HG03108 (cell line): ENCODE data around the gene ADAMTS13.

Source experiments
- ATAC-seq: cut with Tn5 transposase; IDR thresholded peaks from one replicate; pipeline ENCODE4 v1.9.1; 2021; ENCODE audit warnings: moderate library complexity; ENCODE audit not compliant: unreplicated experiment

Gene ADAMTS13

DNA sequence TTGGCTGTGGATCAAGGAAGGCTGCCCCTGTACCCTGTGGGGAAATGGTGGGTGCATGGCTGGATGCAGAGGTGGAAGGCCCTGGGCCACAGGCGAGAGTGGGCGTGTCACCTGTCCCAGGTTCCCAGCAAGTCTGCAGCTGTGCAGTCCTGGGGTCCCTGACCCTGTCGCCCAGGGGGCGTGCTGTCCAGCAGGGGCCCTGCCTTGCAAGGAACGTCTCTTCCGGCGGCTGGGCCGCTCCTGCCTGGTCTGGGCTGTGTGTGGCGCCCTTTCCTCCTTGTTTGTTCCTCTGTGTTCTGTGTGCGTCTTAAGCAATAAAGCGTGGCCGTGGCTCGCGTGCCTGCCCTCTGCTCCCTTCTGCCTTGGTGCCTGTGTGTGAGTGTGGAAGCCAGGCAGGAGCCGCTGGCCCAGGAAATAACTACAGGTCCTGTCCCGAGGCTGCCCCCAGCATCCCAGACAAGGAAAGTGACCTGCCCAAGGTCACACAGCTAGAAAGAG, 48.3 kb downstream of the ADAMTS13 start:
- no peak for ATAC-seq

DNA sequence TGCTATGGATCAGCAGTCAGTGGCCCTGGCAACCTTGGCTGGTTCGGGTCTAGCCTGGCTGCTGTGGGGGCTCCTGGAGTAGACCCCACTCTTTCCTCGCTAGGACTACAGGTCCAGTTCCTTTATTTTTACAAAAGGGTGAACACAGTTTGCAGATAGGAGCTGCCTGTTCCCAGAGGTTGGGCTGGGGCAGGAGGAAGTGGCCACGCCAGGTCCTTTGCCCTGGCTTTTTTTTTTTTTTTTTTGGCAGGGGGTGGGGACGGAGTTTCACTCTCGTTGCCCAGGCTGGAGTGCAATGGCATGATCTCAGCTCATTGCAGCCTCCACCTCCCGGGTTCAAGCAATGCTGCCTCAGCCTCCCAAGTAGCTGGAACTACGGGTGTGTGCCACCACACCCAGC, 48.8 kb downstream of the ADAMTS13 start:
- ATAC-seq, result no peak

DNA sequence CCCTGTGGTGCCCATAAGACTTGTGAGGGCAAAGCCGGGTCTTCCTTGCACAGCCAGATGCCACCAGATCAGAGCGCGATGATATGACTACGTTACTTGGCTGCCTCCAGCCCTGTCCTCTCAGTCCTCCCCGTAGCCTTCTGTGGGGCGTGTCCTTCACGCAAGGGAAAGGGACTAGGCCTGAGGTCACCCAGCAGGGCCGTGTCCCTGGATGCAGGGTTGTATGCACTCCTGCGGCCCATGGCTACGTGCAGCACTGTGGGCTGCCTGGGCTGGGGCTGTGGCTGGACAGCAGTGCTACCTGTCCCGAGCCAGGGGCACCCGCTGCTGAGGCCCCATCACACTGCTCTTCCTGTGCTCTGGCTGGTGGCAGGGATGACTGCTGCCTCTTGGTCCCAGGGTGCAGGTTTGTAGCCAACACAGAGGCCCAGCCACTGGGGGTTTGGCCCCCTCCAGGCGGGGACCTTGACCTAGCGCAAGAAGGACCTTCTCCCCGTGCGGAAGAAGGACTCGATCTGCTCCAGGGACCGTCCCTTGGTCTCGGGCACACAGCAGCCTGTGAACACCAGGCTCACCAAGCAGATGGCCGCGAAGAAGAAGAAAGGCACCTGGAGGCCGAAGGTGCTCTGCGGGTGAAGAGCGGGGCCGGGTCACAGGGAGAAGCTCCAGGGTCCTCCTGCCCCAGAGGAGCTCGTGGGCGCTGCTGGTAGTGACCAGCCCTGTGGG, 49.5 kb downstream of the ADAMTS13 start:
- no peak for ATAC-seq

DNA sequence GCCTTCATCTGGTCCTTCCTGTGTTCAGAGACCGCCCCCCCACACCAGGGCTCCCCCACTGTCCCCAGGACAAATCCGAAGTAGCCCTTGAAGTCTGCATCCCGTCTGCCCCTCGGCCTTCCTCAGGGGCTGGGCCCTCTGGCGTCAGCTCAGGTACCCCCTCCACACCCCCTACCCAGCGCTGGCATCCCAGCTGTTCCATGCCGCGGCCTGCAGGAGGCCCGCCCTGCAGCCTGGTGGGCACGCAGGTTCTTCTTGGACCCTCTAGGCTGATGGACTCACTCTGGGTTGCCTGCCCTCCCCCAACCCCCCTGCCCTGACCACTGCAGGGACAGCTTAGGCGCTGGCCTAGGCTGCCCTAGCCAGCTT, 50.1 kb downstream of the ADAMTS13 start:
- ATAC-seq, result no peak

DNA sequence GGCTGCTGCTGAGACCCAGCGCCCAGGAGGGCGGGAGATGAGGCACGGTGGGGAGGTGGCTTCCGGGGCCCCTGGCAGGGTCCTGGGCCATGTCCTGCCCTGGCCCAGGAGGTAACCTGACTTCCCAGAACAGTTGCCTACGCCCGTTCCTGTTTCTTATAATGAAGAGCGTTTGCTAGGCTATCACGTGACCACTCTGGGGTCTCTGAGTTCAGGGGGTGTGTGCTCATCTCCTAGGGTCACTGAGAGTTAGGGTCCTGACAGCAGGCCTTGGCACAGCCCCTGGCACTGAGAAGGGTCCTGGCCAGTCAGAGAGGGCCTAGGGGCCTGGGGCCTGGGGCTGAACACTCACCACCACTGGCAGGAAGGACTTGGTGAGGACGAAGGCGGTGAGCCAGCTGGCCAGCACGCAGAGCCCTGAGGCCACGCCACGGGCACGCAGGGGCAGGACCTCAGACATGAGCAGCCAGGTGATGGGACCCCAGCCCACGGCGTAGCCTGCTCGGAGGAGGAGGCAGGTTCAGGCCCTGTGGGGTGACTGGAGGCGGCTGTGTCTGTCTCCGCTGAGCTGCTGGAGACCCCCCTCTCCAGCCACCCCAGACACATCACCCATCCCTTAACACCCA, 50.7 kb downstream of the ADAMTS13 start:
- no peak for ATAC-seq

DNA sequence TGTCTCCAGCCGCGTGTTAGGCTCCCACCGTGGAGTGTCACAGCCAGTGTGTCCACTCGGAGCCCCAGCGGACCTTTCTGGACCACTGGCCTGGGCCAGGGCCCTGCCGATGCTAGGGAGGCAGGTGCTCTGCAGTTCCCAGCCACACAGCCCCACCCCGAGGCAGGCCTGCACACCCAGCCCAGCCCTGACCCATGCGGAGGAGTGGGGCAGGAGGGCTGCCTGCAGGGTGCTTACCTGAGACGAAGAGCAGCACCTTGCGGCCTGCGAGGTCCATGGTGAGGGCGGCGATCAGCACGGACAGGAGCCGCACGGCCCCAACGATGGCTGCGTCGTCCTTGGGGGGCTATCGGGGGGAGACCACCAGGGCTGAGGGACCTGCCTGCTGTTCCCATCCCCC, 51.6 kb downstream of the ADAMTS13 start:
- no peak for ATAC-seq

DNA sequence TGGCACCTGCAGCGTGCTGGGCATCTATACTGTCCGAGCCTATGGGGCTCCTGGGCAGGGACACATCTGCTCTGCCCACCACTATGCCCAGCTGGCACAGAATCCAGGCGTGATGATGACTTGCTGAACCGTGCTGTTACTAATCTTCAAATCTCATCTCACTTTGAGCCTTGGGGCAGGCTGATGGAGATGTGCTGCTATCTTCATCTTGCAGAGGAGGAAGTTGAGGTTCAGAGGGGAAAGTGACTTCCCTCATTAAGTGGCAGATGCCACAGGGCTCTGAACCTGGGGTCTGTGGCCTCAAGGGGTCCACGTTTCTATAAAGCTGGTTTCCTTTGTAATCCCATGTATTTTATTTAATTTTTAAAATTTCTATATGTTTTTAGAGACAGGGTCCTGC, 52.0 kb downstream of the ADAMTS13 start:
- ATAC-seq, result no peak

DNA sequence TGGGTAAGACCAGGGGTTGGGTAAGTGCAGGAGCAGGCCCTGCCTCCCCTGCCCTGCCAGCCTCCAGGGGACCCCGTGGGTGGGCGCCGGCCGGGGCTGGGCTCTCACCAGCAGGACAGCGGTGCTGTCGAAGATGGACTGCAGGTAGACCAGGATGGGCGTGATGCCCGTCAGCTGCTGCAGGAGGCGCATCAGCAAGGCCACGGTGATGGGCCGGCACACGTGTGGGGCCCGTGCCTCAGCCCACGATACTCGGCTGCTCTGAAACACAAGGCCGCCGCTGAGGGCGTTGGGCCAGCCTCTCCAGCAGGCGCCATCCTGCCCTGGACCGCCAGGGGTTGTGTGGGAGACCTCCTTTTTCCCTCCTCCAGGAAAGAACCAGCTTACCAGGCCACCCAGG, 52.7 kb downstream of the ADAMTS13 start:
- no peak for ATAC-seq

DNA sequence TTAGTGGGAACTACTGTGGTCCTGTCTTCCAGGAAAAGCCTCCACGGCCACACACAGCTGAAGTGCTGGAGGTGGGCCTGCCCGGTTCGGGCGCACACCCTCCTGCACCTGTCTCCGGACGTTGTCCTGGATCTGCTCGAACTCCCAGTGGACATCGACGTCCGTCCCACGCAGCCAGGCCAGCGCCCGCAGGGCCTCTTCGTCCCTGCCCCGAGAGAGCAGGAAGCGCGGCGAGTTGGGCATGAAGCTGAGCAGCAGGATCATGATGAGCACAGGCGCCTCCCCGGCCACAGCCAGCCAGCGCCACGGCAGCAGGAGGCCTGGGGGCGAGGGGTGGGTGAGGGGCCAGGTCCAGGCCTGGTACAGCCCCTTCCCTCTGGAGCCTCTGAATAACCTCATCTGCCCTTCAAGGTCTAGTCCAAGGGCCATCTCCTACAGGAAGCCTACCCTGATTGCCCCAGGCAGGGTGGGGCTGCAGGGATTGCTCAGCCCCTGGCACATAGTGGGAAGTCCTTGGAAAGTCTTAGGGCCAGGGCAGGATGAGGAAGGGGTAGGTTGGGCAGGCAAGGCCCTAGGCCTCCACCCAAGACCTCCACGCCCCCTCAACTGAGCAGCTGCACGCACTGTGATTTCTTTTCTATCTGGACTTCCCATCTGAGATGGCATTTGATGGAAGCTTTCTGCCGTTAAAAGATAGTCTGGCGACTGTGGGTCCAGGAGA, 53.3 kb downstream of the ADAMTS13 start:
- no peak for ATAC-seq

DNA sequence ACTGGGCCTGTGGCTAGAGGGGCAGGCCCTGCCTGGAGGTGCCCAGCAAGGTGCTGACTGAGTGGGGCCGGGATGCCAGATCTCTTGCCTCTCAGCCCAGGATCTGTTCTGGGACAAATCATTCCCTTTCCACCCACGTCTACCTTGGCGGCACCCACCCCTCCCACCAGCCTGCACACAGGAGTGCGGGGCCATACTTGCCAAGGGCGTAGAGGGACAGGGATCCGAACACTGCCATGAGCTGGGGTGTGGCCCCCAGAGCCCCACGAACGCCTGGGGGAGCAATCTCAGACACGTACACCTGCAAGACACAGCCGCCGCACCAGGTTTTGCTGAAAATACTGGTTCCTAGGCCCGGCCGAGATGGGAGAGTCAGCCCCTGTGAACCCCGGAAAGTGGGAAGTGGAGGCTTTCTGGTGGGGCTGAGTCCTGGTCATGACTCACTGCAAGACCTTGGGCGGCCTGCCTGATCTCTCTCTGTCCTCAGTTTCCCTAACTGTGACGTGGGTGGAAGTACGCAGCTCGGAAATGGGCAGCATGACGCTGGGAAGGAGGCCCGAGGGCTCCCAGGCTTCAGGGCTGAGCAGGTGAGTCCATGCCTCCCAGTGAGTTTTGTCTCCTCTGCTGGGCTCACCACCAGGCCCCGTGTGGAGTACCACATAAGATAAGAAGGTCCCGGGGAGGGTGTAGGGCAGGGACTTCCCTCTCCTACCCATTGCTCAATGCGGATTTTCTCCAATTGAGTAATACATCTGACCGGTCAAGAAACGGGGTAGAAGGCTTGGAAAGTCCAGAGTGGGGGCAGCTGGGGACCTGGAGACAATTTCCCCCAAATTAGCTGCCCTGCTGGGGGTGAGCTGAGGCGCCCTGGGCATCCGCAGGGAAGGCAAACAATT, 54.1 kb downstream of the ADAMTS13 start:
- ATAC-seq, result no peak

DNA sequence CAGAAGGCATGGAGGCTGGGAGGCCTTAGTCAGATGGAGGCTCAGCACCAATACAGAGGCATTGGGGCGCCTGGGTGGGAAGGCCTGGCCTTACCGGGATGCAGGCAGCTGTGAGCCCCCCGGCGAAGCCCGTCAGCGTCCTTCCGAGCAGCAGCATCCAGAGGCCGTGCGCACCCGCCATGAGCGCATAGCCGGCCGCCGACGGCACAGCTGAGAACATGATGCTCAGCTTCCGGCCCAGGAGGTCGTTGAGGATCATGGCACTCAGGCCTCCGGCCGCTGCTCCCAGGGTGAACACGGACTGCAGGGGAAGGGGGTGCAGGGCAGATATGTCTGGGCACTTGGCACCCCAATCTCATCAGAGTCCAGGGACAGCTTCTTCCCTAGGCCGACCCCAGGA, 54.8 kb downstream of the ADAMTS13 start:
- ATAC-seq, result no peak

DNA sequence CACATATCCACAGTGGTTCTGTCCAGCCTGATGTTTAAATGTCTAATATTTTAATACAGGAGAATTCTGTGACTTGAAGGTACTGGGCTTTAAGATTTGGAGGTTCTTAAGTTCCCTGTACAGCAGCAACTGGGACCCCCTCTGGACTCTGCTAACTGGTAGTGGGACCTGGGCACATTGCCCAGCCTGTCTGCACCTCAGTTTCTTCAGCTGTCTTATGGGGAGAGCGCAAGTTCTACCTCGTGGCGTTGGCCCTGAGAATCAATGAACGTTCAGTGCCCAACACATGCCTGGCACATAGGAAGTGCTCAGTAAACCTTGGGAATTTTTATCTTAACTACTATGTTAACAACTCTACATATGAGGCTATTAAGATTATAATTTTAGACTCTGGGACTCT, 55.3 kb downstream of the ADAMTS13 start:
- no peak for ATAC-seq

DNA sequence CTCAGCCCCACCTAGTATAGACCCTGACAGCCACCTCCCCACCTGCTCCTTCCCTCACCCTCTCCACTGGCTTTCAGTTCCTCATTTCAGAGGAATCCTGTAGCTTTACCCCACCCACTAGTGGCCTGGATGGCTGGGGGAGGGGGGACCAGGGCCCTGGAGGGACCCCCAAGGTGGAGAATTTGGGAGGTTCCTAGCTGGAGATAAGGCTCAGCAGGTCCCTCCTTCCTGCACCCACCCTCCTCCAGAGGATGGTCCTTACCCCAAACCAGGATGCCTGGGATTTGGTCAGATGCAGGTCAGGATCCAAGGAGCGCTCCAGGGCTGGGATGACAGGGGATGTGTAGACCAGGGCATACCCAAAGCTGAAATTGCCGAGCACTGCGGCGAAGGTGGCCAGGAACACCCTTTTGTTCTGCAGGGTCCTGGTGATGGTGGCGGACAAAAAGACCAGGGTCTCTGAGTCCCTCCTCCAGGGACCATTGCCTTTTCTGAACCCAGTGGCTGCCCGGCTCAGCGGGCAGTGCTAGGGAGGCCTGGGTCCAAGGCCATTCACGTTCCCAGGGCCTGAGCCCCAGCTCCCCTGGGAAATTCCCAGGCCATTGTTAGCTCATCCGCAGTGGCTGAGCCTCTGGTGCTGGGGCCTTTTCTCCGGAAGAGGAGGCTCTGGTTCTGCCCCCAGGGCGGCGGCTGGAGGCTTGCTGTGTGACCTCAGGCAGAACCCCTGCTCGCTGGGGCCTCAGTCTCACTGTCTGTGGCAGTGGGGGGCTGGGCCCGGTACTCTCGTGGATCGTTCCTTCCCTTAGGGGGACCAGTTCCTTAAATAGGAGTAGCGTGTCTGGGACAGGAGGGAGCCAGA, 56.1 kb downstream of the ADAMTS13 start:
- peak; percentile 29 for ATAC-seq

DNA sequence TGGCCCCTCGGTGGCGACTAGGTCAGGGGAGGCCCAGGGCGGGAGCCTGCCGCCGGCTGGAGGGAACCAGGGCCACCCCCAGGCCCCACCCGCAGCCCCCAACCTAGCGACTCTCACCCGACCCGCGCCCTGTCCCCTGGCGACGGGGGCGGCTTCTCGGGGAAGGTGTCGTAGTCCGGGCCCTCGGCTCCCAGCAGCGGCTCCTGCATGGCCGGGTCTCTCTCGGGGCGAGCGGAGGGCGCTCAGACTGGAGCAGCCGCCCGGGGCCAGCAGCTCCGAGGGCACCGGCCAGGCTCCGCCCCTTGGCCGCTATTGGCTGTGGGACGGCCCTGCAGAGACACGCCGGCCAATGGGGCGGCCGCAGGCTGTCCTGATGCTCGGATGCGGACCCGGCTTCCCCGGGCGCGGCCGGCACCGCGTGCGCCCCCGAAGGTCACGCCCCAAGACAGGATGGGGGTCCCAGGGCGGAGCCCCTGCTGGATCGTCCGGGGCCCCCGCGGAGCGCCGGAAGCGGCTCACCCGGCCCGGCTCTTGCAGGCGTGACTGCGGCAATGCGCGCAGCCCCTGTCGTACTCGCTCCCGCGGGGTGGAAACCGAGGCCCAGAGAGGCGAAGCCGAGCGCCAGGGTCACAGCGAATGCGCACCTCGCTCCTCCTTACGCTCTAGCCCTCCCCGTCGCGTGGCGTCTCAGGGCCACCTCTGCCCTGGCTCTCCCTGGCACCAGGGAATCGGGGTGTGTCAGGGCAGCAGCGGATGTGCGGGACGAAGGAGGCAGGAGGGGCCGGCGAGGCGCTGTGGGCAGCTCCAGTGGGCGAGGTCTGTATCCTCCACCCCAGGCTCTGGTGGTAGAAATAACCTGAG, 56.9 kb downstream of the ADAMTS13 start, which contains the start of gene SLC2A6:
Gene SLC2A6 (minus strand): TSS at position 249 of the 861 bp plus-strand sequence. CDS start 40 bp downstream, at position 209.
- ATAC-seq, result peak; percentile 89

DNA sequence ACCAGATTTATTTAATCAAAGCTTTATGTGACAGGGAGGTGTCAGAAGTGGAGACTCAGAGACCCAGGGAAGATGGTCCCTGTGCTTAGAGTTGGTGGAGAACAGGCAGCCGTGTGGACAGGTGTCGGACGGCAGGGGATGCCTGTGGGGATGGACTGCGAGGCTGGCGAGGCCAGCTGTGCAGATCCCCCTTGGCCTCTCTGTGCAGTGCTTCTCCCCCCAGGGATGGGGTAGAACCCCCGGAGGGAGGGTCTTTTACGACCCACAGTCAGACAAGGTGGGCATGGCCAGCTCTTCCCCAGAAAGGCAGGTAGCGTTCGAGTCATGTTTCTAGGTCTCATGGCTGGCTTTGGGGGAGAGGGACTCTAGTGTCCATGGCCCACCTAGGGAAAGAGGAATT, 61.4 kb downstream of the ADAMTS13 start:
- ATAC-seq, result no peak

DNA sequence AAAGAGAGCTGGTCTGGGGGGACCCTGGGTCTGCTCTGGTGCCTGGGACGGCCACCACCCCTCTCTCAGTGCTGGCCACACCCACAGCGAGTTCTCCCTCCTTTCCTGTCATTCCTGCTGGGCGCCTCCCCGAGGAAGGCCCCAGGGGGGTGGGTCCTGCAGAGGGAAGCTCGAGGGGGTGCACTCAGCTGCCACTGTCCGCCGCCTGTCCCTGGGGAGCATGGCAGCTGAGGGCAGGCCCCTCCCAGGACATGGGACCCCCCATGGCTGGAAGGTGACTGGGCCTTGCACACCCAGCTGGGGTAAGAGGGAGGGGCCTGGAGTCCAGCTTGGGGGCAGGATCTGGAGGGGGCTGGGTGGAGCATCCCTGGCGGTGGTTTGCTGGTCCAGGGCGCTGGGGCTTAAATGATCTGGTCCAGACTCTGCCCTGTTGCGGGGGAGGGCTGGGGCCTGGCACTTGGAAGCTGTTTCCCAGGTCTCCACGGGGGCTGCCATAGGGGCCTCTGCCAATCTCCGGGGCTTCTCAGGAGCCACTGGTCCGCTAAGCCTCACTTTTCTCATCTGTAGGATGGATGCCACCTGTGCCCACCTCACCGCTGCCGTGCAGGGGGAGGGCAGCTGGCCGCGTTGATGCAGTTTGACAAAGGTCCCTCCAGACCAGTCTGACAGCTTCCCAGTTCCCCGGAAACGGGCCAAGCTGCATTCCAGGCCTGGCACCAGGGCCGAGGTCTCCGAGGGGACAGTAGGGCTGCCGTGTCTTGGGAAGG, 62.7 kb downstream of the ADAMTS13 start:
- no peak for ATAC-seq

DNA sequence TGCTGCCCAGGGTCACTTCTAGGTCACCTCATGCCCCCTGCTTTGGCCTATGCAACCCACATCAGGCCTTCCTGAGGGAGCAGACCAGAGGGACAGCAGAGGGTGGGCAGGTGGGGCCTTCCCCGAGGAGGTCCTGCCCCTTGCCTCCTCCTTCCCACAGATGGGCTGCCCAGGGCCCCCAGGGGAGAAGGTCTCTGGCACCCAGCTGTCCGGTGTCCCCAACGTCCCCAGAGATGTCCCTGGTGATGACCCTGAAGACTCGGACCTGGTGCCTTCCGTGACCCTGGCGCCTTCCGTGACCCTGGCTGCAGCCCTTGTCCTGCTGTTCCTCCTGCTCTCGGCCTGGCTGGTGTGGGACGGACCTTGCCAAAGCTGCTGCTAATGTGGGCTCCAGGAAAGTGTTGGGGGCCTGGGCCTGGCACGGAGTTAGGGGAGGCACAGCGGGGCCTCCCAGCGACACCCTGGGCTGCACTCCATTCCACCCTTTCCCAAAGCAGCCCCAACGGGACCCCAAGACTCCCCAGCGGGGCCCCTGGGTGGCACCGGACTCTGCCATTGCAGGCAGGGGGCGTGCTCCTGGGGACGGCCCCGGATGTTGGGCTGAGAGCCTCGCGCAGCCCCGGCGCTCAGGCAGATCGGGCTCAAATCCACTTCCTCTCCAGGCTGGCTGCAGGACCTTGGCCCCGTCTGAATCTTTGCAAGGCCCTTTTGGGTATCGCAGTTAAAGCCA, 63.5 kb downstream of the ADAMTS13 start:
- no peak for ATAC-seq

DNA sequence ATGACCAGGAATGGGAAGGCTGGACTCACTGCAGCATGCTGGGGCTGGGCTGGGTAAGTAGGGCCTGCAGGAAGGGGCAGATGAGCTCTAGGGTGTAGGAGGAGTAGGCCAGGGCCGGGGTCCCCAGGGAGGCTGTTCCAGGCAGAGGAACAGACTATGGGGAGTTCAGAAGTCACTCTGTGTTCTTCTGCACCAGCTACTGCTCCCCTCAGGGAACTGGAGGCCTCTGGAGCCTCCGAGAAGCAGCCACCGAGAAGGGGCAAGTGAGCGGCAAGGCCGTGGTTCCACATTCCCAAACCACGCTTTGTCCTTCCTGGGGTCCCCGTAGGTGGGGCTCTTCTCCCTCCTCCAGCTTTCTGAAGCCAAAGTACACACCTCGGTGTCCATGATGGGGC, 65.2 kb downstream of the ADAMTS13 start:
- no peak for ATAC-seq
